Astrocyte (in vitro differentiated cells and primary cell): Measurements from ENCODE around the gene SDHAF4.

Experiments used
- EZH2 ChIP-seq: IDR thresholded peaks from 2 replicates; pipeline ENCODE4 v1.6.1; 2012; ENCODE audit warnings: mild to moderate bottlenecking, low read length, inconsistent platforms; ENCODE audit not compliant: insufficient read depth
- TF ChIP-seq, protein P1 (sequence below): IDR thresholded peaks from 2 replicates; pipeline ENCODE4 v1.5.1; 2011; ENCODE audit warnings: low read depth, mild to moderate bottlenecking, inconsistent platforms, low read length, moderate library complexity; ENCODE audit not compliant: insufficient read depth

DNA sequence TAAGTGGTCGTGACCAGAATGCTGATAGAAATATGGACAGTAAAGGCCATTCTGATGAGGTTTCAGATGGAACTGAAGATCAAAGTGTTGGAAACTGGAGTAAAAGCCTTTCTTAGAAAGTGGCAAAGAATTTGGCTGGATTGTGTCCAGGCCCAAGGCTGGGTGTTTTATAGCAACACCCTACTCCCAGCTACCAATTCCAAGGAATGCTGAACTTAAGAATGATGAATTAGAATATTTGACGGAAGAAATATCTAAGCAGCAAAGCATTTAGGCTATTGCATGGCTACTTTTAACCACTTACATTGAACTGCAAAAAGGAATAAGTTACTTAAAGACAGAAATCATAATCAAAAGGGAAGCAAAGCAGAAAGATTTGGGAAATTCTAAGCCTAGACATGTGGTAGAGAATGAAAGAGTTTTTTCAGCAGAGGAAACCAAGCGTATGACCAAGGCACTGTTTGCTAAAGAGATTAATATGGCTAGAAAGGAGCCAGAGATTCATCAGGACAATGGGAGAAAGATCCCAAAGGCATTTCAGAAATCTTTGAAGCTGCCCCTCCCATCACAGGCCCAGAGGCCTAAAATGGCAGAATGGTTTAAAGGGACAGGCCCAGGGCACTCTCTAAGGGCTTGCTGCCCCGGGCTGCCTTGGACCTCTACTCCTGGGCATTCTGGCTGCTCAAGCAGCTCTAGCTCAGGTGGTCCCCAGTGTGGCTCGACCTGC, 25.8 kb downstream of the SDHAF4 start:
- TF ChIP-seq, protein P1, sequence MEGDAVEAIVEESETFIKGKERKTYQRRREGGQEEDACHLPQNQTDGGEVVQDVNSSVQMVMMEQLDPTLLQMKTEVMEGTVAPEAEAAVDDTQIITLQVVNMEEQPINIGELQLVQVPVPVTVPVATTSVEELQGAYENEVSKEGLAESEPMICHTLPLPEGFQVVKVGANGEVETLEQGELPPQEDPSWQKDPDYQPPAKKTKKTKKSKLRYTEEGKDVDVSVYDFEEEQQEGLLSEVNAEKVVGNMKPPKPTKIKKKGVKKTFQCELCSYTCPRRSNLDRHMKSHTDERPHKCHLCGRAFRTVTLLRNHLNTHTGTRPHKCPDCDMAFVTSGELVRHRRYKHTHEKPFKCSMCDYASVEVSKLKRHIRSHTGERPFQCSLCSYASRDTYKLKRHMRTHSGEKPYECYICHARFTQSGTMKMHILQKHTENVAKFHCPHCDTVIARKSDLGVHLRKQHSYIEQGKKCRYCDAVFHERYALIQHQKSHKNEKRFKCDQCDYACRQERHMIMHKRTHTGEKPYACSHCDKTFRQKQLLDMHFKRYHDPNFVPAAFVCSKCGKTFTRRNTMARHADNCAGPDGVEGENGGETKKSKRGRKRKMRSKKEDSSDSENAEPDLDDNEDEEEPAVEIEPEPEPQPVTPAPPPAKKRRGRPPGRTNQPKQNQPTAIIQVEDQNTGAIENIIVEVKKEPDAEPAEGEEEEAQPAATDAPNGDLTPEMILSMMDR = no peak
- TF ChIP-seq EZH2 = no peak
